Chondrocyte (in vitro differentiated cells): ENCODE measurements around the gene ARHGAP22. TPM values are rescaled to one million over a fixed set of nuclear protein-coding genes. Genes with fewer than 3 reads are reported as not detected.

Experiments used
- DNase-seq: peaks from one replicate; pipeline ENCODE4 v3.0.0; 2021; ENCODE audit warnings: mixed read lengths, low spot score
- H3K27ac Mint-ChIP-seq: one replicate; pipeline ENCODE4 v1.8.0; 2021; ENCODE audit warnings: mild to moderate bottlenecking, moderate library complexity, mixed read lengths; ENCODE audit not compliant: unreplicated experiment
- H3K27me3 Mint-ChIP-seq: 2 replicates; pipeline ENCODE4 v1.8.0; 2021; ENCODE audit warnings: low read depth, mixed read lengths
- H3K36me3 Mint-ChIP-seq: 2 replicates; pipeline ENCODE4 v1.8.0; 2021; ENCODE audit warnings: low read depth, mixed read lengths
- H3K4me1 Mint-ChIP-seq: 2 replicates; pipeline ENCODE4 v1.8.0; 2021; ENCODE audit warnings: low read depth, mild to moderate bottlenecking, mixed read lengths
- H3K4me3 Mint-ChIP-seq: one replicate; pipeline ENCODE4 v1.8.0; 2021; ENCODE audit warnings: mild to moderate bottlenecking, moderate library complexity, mixed read lengths; ENCODE audit not compliant: unreplicated experiment
- H3K9me3 Mint-ChIP-seq: 2 replicates; pipeline ENCODE4 v1.8.0; 2021; ENCODE audit warnings: low read depth, mixed read lengths
- total RNA-seq: library from RNA; stranded (reverse); gene quantifications from 3 replicates; pipeline ENCODE4 v1.2.1, GENCODE V29; 2021
- TF ChIP-seq, protein P1 (sequence below): fragments of 200-600 bp; sonication (generic); IDR thresholded peaks from 2 replicates; pipeline ENCODE4 v1.5.0; 2021; ENCODE audit warnings: antibody characterized with exemption, mild to moderate bottlenecking, moderate library complexity

Gene ARHGAP22
- total RNA-seq, 1 donor from 2014 or later: 8.8 TPM

- peaks cover 4% of the 10 kb centered on the region for H3K36me3 Mint-ChIP-seq
- DNase-seq: peak; percentile 66
- H3K4me3 Mint-ChIP-seq: no peak overlapping the region
- H3K9me3 Mint-ChIP-seq: peaks cover 6% of the 10 kb centered on the region
- peaks cover under 1% of the 10 kb centered on the region for H3K4me1 Mint-ChIP-seq
- TF ChIP-seq, protein P1, sequence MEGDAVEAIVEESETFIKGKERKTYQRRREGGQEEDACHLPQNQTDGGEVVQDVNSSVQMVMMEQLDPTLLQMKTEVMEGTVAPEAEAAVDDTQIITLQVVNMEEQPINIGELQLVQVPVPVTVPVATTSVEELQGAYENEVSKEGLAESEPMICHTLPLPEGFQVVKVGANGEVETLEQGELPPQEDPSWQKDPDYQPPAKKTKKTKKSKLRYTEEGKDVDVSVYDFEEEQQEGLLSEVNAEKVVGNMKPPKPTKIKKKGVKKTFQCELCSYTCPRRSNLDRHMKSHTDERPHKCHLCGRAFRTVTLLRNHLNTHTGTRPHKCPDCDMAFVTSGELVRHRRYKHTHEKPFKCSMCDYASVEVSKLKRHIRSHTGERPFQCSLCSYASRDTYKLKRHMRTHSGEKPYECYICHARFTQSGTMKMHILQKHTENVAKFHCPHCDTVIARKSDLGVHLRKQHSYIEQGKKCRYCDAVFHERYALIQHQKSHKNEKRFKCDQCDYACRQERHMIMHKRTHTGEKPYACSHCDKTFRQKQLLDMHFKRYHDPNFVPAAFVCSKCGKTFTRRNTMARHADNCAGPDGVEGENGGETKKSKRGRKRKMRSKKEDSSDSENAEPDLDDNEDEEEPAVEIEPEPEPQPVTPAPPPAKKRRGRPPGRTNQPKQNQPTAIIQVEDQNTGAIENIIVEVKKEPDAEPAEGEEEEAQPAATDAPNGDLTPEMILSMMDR: no peak
- no peaks in the 10 kb centered on the region for H3K27me3 Mint-ChIP-seq
- no peak overlapping the region for H3K27ac Mint-ChIP-seq
These were observed 113.9 kb downstream of the ARHGAP22 start for GRCh38 chr10:48490946-48491345.

- TF ChIP-seq, protein P1: no peak
- DNase-seq: peak; percentile 56
- Mint-ChIP-seq H3K9me3 (peaks cover 6% of the 10 kb centered on the region), H3K36me3 (peaks cover 4% of the 10 kb centered on the region), H3K27me3 (no peaks in the 10 kb centered on the region), H3K27ac (no peak overlapping the region), H3K4me3 (no peak overlapping the region), H3K4me1 (no peaks in the 10 kb centered on the region)
These were observed 114.3 kb downstream of the ARHGAP22 start for GRCh38 chr10:48490571-48490940.

DNA sequence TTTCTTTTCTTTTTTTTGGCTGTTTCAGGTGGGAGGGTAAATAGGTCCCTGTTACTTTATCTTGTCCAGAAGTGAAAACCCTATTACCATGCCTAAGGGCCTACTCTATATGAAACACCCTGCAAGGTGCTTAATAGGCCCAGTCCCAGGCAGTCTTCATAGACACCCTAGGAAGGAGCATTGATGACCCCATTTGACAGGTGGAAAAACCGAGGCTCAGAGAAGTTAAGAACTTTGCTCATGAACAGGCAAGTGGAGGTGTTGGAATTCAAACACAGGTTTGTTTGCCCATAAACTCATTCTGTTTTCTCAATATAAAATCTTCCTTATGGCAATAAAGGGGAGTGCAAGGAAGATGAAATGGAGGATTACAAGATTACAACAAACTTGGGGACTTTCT lies 115.8 kb downstream of the ARHGAP22 start:
- no peak overlapping the region for H3K27ac Mint-ChIP-seq
- no peak overlapping the region for H3K4me3 Mint-ChIP-seq

DNA sequence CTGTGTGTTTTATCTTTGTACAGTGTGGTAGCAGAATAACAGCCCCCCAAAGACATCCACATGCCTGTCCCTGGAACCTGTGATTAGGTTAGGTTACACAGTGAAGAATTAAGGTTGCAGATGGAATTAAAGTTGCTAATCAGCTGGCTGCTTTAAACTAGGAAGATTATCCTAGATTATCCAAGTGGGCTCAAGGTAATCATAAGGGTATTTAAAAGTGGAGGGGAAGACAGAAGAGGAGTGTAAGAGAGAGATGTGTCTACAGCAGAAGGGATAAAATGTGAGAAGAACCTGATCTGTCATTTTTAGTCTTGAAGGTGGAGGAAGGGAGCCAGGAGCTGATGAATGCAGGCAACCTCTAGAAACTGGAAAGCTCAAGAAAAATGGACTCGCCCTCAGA lies 117.6 kb downstream of the ARHGAP22 start:
- DNase-seq: no peak
- Mint-ChIP-seq H3K36me3 (peaks cover 4% of the 10 kb centered on the region), H3K4me3 (no peak overlapping the region), H3K27ac (no peak overlapping the region), H3K27me3 (no peaks in the 10 kb centered on the region), H3K4me1 (no peaks in the 10 kb centered on the region), H3K9me3 (peaks cover 6% of the 10 kb centered on the region)
- TF ChIP-seq, protein P1: no peak

More for the DNA sequence above, 115.8 kb downstream of the ARHGAP22 start:
- no peaks in the 10 kb centered on the region for H3K4me1 Mint-ChIP-seq
- H3K36me3 Mint-ChIP-seq: peaks cover 4% of the 10 kb centered on the region
- peaks cover 6% of the 10 kb centered on the region for H3K9me3 Mint-ChIP-seq
- no peak for DNase-seq
- H3K27me3 Mint-ChIP-seq: no peaks in the 10 kb centered on the region
- TF ChIP-seq, protein P1: no peak

GRCh38 chr10:48485711-48486110 lies 119.2 kb downstream of the ARHGAP22 start:
- TF ChIP-seq, protein P1: no peak
- Mint-ChIP-seq H3K36me3 (peaks cover 4% of the 10 kb centered on the region), H3K4me3 (no peak overlapping the region), H3K9me3 (peaks cover 6% of the 10 kb centered on the region), H3K4me1 (no peaks in the 10 kb centered on the region), H3K27ac (no peak overlapping the region), H3K27me3 (no peaks in the 10 kb centered on the region)
- no peak for DNase-seq
